T47D (cell line): Measurements from ENCODE around the gene ASTN2.

Experiments used
- DNase-seq, 2 experiments: peaks; one replicate each; pipeline versions ENCODE4 v3.0.0 to v3.0.0-alpha.2; 2011 to 2012; ENCODE audit warnings: low read depth in 1 of 2, low spot score in 1 of 2
- JUND ChIP-seq: IDR thresholded peaks from 2 replicates; pipeline ENCODE4 v1.6.1; 2012; ENCODE audit warnings: low read depth
- in situ Hi-C: cut with HindIII; loops from 2 replicates; pipeline ENCODE4 v1.10.0; 2016; ENCODE audit warnings: low sequenced_read_pairs, low pct_unique_long_range_greater_than_20kb

The ASTN2 gene

DNA sequence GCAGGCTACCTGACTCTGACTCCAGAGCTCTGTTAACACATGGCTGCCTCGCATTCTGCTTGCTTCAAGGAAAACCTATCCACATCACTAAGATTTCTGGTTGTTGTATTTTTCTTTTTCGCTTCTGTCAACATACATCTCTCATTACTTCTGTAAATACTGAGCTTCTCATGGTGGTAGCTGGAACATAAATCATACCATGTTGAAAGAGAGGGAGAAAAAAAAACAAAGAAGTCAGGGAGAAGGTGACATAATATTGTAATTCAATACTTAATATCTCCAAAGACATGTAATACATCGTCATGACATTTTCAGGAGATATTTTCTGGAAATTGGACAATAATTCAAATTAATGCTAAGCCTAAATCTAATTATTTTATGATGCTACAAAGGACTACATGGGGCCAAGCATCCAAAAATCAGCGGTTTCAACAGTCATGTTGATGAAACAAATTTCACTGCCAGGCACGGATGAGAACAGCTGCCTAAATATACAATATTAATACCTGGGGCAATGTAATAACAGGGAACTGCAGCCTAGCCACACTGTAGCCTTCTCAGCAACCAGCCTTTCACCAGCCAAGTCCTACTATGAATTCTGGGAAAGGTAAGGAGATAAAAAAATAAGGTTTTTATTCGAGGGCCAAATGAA lies 395.8 kb downstream of the ASTN2 start:
- TF ChIP-seq JUND, result no peak
- no peak for DNase-seq
- in situ Hi-C loops, result no loop called here

DNA sequence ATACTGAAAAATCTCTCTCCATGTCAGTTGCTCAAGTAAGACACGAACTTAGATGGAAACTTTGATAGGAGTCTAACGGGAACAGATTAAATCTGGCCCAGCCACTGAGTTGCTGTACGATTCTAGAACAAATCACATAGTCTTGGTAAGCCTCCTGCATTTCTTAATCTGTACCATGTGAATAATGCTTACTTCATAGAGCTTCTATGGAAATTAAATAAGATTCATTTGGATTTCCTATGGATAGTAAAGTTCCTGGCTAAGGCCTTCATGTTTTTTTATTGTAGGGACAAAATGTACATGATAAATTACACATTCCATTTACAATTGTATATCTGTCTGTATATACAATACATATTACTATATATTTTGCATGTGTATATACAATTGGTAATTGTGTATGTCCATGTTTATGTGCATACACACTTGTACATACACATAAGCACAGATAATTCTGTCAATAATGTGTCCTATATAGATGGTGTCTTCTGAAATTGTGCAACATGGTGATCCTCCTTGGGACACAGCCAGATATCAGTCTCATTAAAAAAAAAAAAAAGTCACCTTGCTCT lies 397.4 kb downstream of the ASTN2 start:
- in situ Hi-C loops, result no loop called here
- no peak for DNase-seq
- no peak for TF ChIP-seq JUND

DNA sequence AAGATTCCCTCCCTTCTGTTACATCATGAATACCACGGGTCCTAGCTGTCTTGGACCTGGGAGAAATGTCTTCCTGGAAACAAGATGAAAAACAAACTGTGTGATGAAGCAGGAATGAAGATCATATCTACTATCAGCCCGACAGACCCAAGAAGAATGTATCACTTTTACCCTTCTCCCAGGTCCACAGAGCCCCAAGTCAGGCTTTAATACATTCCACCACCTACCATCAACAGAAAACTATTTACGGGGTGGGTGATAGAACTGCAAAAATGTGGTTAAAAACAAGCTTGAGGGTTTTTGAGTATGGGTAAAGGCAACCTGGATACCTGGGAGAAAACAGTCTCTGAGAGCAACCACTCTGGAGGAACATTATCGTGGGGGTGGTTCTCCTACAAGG lies 400.8 kb downstream of the ASTN2 start:
- in situ Hi-C loops, result no loop called here
- no peak for DNase-seq
- no peak for TF ChIP-seq JUND

DNA sequence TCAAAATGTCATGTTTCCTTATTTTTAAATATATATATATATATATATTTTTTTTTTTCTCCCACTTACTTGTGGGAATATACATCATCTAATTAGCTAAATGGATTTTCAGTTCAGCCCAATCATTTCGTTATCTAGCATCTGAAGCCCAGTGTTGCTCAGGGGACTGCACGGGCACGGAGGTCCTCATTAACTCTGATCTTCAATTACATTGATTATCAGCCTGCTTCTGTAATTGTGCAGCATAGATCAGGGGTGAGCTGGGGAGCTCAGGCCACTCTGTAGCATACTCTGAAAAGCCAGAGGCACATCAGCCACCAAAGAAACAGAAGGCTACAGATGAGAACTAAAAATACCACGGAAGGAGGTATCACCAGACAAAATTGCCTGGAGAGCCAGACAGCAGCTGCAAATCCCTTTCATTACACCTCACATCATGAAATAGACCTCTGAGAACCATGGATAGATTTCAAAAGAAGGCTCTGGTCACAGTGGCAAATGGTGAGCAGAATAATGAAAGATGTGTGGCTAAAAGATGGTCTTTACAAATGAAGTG lies 401.3 kb downstream of the ASTN2 start:
- in situ Hi-C loops, result no loop called here
- DNase-seq, result no peak
- no peak for TF ChIP-seq JUND

DNA sequence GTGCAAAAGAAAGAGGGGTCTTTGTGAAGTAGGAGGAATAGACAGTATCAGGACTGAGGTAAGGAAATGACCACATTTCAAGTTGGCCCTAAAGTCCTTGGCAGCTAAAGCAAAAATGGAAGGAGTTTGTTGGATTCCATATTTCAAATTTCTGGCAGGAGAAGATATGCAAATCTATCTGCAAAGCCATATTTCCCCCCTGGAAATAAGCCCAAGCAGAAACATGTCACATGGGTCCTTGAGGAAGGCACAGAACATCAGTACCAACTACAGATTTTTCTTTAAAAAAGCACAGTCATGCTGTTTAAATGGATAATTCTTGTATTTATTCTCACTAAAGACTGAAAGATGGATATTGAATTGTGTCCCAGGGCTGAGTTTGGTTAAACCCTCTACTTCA lies 404.8 kb downstream of the ASTN2 start:
- no peak for DNase-seq
- no peak for TF ChIP-seq JUND
- in situ Hi-C loops, result no loop called here

GRCh38 chr9:117008876-117009275 lies 406.0 kb downstream of the ASTN2 start:
- DNase-seq, result no peak
- in situ Hi-C loops, result no loop called here
- TF ChIP-seq JUND, result no peak

- DNase-seq, result no peak
- in situ Hi-C loops, result no loop called here
- TF ChIP-seq JUND, result no peak
Observed at GRCh38 chr9:117008461-117008860, 406.4 kb downstream of the ASTN2 start.

DNA sequence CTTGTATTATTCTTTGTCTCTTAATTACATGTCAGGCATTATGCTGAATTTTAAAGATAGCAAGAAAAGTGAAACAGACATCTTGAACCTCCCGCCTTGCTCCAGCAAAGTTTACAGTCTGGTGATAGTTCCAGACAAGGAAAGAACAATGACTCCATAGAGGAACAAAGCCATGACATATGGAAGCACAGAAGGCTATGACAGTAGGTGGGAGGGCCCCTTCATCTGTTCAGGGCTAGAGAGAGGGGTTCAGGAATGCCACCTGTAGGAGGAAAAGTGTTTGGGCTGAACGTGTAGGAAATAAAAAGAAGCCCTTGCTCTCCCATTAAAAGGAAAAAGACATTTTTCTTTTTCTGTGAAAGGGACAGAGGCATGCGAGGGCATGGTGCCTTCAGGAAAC lies 412.2 kb downstream of the ASTN2 start:
- in situ Hi-C loops, result no loop called here
- DNase-seq, result no peak
- TF ChIP-seq JUND, result no peak

GRCh38 chr9:117000834-117001233 lies 414.0 kb downstream of the ASTN2 start:
- no peak for TF ChIP-seq JUND
- no peak for DNase-seq
- in situ Hi-C loops, result no loop called here

DNA sequence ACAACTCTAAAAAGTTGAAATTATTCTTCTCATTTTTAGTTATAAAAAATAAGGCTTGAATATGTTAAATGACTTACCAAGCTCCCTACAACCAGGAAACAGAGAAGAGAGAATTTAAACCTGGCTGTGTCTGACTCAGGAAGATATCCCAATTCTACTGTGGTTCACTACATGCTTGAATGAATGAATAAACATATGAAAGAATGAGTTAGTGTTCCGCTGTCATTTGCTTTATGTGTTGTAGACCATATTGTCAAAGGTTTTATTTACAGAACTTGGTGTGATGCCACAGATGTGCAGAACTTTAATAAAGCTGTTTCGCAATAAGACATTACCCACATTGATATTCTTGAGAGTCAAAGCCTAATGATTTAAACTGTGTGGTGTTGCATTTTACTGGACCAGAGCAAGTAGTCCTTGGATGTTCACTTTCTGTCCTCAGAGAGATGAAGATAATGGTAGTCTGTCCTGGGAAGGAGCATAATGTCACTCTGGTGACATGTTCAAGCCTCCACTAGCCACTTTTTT lies 414.6 kb downstream of the ASTN2 start:
- TF ChIP-seq JUND, result no peak
- no peak for DNase-seq
- in situ Hi-C loops, result no loop called here

DNA sequence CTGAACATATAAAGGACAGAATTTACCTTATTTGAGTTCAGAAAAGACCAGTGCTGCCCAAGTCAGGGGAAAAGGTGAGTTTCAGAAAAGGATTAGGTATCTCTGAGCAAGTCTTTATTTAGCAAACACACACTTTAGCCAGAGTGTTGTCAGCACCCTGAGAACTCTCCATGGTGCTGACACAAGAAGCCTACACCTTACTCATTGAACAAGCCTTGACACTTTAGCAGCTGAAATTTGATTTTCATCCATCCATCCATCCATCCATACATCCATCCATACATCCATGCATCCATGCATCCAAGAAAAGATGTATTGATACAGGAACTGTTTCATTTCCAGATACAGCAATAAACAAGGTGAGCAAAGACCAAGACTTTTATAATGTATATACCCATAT lies 416.6 kb downstream of the ASTN2 start:
- in situ Hi-C loops, result no loop called here
- TF ChIP-seq JUND, result no peak
- peak; percentile 62 to 71 for DNase-seq

DNA sequence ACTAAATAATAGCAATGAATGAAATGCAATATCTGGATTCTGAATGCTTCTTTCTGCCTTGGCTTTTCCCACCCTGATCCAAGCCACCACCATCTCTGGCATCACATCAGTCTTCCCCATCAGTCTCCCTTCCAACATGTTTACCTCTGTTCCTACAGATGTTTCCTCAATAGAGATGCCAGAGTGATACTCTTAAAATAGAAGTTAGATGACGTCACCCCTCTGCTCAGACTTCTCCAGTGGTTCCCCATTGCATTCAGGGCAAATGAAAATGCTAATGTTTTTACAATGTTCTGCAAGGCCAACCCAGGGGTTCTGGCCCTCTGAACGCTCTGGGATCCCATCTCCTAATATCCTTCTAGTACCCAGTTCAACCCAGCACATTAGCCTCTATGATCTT lies 422.0 kb downstream of the ASTN2 start:
- no peak for DNase-seq
- in situ Hi-C loops, result no loop called here
- no peak for TF ChIP-seq JUND

- no peak for TF ChIP-seq JUND
- in situ Hi-C loops, result no loop called here
- no peak for DNase-seq
Observed at GRCh38 chr9:116991051-116991450, 423.8 kb downstream of the ASTN2 start.
